ENCODE results near the gene PACRG. TPM values are rescaled to one million over a fixed set of nuclear protein-coding genes. Genes with fewer than 3 reads are reported as not detected.

PACRG gene
- total and polyA plus RNA-seq, 2 of the 8 experiments (the other 6 are each of a cell fraction or from before 2014, with no cell fraction given) = 0.44 to 0.54 TPM

- no peak for TF ChIP-seq GTF2F1 (IDR thresholded peaks at IDR 0.05; ENCODE audit: borderline replicate concordance, low read depth, low read length)
- TF ChIP-seq BCL11A (IDR thresholded peaks at IDR 0.05; ENCODE audit: low read depth in 2 of 2, low read length in 2 of 2) = no peak
- no peak for TF ChIP-seq TCF12 (IDR thresholded peaks at IDR 0.05; ENCODE audit: low read depth, low read length)
- no peak for TF ChIP-seq CHD7 (IDR thresholded peaks at IDR 0.05; ENCODE audit: insufficient replicate concordance, low read length)
These were observed 570.5 kb downstream of the PACRG start (continued) for GRCh38 chr6:163298079-163298830.
